Transverse colon (tissue), 4 donors: ENCODE measurements around the gene LSM7.

Experiments
- EP300 ChIP-seq: sonication (generic); formaldehyde crosslinking; IDR thresholded peaks from one replicate; pipeline ENCODE4 v1.6.1; 2017; ENCODE audit warnings: antibody characterized with exemption, low read depth
- POLR2A ChIP-seq: fragments of 450-650 bp; IDR thresholded peaks from one replicate; pipeline ENCODE4 v1.6.1; 2016; ENCODE audit warnings: antibody characterized with exemption, mild to moderate bottlenecking, moderate library complexity
- POLR2AphosphoS5 ChIP-seq, 3 donors: sonication (generic); formaldehyde crosslinking; IDR thresholded peaks; one replicate each; pipeline ENCODE4 v1.6.1; 2016; ENCODE audit warnings: antibody characterized with exemption in 3 of 3
- TF ChIP-seq, protein P1 (sequence below), 5 experiments: fragments of 200-600 bp in 3 of 5; fragments of 450-650 bp in 2 of 5; sonication (generic) in 3 of 5; IDR thresholded peaks; 1 replicate in 2 of 5; 2 replicates in 3 of 5; pipeline ENCODE4 v1.5.1; 2016 to 2017; ENCODE audit warnings: antibody characterized with exemption in 5 of 5, inconsistent platforms in 3 of 5, mild to moderate bottlenecking in 2 of 5, moderate library complexity in 1 of 5

- TF ChIP-seq, protein P1, sequence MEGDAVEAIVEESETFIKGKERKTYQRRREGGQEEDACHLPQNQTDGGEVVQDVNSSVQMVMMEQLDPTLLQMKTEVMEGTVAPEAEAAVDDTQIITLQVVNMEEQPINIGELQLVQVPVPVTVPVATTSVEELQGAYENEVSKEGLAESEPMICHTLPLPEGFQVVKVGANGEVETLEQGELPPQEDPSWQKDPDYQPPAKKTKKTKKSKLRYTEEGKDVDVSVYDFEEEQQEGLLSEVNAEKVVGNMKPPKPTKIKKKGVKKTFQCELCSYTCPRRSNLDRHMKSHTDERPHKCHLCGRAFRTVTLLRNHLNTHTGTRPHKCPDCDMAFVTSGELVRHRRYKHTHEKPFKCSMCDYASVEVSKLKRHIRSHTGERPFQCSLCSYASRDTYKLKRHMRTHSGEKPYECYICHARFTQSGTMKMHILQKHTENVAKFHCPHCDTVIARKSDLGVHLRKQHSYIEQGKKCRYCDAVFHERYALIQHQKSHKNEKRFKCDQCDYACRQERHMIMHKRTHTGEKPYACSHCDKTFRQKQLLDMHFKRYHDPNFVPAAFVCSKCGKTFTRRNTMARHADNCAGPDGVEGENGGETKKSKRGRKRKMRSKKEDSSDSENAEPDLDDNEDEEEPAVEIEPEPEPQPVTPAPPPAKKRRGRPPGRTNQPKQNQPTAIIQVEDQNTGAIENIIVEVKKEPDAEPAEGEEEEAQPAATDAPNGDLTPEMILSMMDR (IDR thresholded peaks at IDR 0.05) = no peak
- TF ChIP-seq POLR2AphosphoS5 (IDR thresholded peaks at IDR 0.05) (no peak), POLR2A (no peak), EP300 (no peak)
Observed at GRCh38 chr19:2353159-2353886, 24.9 kb upstream of the LSM7 start.
